ENCODE results near the gene FAM78A. TPM values are rescaled to one million over a fixed set of nuclear protein-coding genes. Genes with fewer than 3 reads are reported as not detected.

The FAM78A gene
- total RNA-seq, 1 experiment from 2014 or later, result 3.0 TPM

DNA sequence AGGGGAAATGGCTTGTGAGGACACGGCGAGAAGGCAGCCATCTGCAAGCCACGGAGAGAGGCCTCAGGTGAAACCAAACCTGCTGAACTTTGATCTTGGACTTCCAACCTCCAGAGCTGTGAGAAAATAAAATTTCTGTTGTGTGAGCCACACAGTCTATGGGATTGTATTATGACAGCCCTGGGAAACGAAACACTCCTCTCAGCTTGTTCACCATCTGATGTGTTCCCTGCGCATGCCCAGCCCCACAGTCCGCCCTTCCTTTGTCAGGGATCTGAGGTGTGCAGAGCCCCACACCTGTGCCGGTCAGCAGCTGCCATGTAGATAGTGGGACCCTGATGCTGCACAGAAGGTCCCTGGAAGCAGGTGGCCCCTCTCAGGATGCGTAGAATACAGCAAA, 47.3 kb upstream of the FAM78A start (continued):
- TF ChIP-seq ZNF416 (CRISPR knock-in tag; IDR thresholded peaks at IDR 0.05), result no peak
- TF ChIP-seq, protein P1, sequence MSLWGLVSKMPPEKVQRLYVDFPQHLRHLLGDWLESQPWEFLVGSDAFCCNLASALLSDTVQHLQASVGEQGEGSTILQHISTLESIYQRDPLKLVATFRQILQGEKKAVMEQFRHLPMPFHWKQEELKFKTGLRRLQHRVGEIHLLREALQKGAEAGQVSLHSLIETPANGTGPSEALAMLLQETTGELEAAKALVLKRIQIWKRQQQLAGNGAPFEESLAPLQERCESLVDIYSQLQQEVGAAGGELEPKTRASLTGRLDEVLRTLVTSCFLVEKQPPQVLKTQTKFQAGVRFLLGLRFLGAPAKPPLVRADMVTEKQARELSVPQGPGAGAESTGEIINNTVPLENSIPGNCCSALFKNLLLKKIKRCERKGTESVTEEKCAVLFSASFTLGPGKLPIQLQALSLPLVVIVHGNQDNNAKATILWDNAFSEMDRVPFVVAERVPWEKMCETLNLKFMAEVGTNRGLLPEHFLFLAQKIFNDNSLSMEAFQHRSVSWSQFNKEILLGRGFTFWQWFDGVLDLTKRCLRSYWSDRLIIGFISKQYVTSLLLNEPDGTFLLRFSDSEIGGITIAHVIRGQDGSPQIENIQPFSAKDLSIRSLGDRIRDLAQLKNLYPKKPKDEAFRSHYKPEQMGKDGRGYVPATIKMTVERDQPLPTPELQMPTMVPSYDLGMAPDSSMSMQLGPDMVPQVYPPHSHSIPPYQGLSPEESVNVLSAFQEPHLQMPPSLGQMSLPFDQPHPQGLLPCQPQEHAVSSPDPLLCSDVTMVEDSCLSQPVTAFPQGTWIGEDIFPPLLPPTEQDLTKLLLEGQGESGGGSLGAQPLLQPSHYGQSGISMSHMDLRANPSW (CRISPR knock-in tag; conservative IDR thresholded peaks at IDR 0.05; ENCODE audit: low read depth), result no peak
- TF ChIP-seq, protein P2, sequence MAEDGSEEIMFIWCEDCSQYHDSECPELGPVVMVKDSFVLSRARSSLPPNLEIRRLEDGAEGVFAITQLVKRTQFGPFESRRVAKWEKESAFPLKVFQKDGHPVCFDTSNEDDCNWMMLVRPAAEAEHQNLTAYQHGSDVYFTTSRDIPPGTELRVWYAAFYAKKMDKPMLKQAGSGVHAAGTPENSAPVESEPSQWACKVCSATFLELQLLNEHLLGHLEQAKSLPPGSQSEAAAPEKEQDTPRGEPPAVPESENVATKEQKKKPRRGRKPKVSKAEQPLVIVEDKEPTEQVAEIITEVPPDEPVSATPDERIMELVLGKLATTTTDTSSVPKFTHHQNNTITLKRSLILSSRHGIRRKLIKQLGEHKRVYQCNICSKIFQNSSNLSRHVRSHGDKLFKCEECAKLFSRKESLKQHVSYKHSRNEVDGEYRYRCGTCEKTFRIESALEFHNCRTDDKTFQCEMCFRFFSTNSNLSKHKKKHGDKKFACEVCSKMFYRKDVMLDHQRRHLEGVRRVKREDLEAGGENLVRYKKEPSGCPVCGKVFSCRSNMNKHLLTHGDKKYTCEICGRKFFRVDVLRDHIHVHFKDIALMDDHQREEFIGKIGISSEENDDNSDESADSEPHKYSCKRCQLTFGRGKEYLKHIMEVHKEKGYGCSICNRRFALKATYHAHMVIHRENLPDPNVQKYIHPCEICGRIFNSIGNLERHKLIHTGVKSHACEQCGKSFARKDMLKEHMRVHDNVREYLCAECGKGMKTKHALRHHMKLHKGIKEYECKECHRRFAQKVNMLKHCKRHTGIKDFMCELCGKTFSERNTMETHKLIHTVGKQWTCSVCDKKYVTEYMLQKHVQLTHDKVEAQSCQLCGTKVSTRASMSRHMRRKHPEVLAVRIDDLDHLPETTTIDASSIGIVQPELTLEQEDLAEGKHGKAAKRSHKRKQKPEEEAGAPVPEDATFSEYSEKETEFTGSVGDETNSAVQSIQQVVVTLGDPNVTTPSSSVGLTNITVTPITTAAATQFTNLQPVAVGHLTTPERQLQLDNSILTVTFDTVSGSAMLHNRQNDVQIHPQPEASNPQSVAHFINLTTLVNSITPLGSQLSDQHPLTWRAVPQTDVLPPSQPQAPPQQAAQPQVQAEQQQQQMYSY (CRISPR knock-in tag; IDR thresholded peaks at IDR 0.05), result no peak

DNA sequence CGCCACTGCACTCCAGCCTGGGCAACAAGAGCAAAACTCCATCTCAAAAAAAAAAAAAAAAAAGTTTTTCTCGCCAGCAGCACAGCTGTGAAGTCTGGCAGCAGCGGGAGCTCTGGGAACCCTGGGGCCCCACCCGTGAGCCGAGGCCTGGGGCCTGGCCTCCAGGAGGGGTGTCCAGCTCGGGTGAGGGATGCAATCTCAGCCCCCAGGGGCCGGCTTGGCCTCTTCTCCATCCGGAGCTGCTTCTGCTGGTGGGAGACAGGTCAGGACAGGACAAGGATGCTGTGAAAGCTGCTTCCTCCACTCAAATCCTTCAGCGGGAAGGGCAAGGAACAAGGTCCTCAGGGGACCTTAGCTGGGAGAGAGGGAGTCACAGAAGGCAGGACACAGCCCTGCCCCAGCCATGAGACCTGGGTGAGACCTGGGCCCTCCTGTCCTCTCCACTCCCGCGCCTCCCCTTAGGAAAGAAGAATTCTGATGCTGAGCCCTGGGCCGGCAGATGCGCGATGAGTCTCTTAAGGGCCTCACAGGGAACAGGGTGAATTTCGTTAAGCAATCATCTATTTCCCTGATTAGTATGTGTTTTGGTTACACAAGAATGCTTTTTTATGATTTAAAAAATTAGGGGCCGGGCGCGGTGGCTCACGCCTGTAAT, 43.8 kb upstream of the FAM78A start:
- H3K27ac Mint-ChIP-seq, result no peak overlapping the region
- ATAC-seq, result no peak
- H3K4me3 Mint-ChIP-seq, result no peak overlapping the region
- H3K27me3 Mint-ChIP-seq (ENCODE audit: low read depth), result no peaks in the 10 kb centered on the region
- H3K36me3 Mint-ChIP-seq, result no peaks in the 10 kb centered on the region
- H3K9me3 Mint-ChIP-seq, result no peaks in the 10 kb centered on the region
- CTCF ChIA-PET, result interaction anchor here (5.7 kb wide), 1 partner anchor 16 kb away, joined by 27 read pairs; no protein-coding TSS in a partner anchor
- no peak for DNase-seq (ENCODE audit: low spot score)
- H3K4me1 Mint-ChIP-seq, result no peaks in the 10 kb centered on the region
- POLR2A ChIA-PET, result interaction anchor here (0.5 to 0.7 kb wide), 2 partner anchors 42 to 408 kb away, joined by 3 to 5 read pairs; no protein-coding TSS in a partner anchor
- no peak for TF ChIP-seq FOXJ3 (CRISPR knock-in tag; IDR thresholded peaks at IDR 0.05; ENCODE audit: borderline replicate concordance)
- TF ChIP-seq, protein P3, sequence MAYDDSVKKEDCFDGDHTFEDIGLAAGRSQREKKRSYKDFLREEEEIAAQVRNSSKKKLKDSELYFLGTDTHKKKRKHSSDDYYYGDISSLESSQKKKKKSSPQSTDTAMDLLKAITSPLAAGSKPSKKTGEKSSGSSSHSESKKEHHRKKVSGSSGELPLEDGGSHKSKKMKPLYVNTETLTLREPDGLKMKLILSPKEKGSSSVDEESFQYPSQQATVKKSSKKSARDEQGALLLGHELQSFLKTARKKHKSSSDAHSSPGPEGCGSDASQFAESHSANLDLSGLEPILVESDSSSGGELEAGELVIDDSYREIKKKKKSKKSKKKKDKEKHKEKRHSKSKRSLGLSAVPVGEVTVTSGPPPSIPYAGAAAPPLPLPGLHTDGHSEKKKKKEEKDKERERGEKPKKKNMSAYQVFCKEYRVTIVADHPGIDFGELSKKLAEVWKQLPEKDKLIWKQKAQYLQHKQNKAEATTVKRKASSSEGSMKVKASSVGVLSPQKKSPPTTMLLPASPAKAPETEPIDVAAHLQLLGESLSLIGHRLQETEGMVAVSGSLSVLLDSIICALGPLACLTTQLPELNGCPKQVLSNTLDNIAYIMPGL (CRISPR knock-in tag; IDR thresholded peaks at IDR 0.05), result no peak
- TF ChIP-seq, protein P4, sequence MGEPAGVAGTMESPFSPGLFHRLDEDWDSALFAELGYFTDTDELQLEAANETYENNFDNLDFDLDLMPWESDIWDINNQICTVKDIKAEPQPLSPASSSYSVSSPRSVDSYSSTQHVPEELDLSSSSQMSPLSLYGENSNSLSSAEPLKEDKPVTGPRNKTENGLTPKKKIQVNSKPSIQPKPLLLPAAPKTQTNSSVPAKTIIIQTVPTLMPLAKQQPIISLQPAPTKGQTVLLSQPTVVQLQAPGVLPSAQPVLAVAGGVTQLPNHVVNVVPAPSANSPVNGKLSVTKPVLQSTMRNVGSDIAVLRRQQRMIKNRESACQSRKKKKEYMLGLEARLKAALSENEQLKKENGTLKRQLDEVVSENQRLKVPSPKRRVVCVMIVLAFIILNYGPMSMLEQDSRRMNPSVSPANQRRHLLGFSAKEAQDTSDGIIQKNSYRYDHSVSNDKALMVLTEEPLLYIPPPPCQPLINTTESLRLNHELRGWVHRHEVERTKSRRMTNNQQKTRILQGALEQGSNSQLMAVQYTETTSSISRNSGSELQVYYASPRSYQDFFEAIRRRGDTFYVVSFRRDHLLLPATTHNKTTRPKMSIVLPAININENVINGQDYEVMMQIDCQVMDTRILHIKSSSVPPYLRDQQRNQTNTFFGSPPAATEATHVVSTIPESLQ (CRISPR knock-in tag; IDR thresholded peaks at IDR 0.05), result no peak
- TF ChIP-seq, protein P5, sequence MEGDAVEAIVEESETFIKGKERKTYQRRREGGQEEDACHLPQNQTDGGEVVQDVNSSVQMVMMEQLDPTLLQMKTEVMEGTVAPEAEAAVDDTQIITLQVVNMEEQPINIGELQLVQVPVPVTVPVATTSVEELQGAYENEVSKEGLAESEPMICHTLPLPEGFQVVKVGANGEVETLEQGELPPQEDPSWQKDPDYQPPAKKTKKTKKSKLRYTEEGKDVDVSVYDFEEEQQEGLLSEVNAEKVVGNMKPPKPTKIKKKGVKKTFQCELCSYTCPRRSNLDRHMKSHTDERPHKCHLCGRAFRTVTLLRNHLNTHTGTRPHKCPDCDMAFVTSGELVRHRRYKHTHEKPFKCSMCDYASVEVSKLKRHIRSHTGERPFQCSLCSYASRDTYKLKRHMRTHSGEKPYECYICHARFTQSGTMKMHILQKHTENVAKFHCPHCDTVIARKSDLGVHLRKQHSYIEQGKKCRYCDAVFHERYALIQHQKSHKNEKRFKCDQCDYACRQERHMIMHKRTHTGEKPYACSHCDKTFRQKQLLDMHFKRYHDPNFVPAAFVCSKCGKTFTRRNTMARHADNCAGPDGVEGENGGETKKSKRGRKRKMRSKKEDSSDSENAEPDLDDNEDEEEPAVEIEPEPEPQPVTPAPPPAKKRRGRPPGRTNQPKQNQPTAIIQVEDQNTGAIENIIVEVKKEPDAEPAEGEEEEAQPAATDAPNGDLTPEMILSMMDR (IDR thresholded peaks at IDR 0.05), result no peak

DNA sequence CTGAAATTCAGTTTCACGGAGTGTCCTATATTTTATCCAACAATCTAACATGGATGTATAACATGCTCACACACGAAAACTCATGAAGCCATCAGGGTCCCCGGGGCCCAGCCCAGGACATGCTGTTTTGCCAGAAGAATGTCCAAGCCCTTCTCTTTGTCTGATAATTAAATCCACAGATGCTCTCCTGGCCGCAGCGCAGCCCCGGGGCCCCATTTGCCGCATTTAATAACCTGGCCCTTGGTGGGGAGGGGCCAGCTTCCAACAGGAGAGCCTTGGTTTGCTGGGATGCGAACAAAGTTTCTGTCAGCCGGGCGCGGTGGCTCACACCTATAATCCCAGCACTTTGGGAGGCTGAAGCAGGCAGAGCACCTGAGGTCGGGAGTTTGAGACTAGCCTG, 43.2 kb upstream of the FAM78A start:
- POLR2A ChIA-PET, result no interaction called here
- no peak overlapping the region for H3K4me3 Mint-ChIP-seq
- ATAC-seq (no peak), DNase-seq (ENCODE audit: low spot score) (no peak)
- H3K27ac Mint-ChIP-seq, result no peak overlapping the region
- no peaks in the 10 kb centered on the region for H3K27me3 Mint-ChIP-seq (ENCODE audit: low read depth)
- CTCF ChIA-PET, result interaction anchor here (1.3 to 5.7 kb wide), 2 partner anchors 17 to 30 kb away, joined by 3 to 27 read pairs; no protein-coding TSS in a partner anchor
- H3K9me3 Mint-ChIP-seq, result no peaks in the 10 kb centered on the region
- no peaks in the 10 kb centered on the region for H3K4me1 Mint-ChIP-seq
- H3K36me3 Mint-ChIP-seq, result no peaks in the 10 kb centered on the region
- no peak for TF ChIP-seq OVOL2 (CRISPR knock-in tag; IDR thresholded peaks at IDR 0.05; ENCODE audit: borderline replicate concordance)
- no peak for TF ChIP-seq TEAD4 (CRISPR knock-in tag; IDR thresholded peaks at IDR 0.05)
- no peak for TF ChIP-seq SP1 (CRISPR knock-in tag; conservative IDR thresholded peaks at IDR 0.05)
- TF ChIP-seq, protein P6, sequence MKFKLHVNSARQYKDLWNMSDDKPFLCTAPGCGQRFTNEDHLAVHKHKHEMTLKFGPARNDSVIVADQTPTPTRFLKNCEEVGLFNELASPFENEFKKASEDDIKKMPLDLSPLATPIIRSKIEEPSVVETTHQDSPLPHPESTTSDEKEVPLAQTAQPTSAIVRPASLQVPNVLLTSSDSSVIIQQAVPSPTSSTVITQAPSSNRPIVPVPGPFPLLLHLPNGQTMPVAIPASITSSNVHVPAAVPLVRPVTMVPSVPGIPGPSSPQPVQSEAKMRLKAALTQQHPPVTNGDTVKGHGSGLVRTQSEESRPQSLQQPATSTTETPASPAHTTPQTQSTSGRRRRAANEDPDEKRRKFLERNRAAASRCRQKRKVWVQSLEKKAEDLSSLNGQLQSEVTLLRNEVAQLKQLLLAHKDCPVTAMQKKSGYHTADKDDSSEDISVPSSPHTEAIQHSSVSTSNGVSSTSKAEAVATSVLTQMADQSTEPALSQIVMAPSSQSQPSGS (CRISPR knock-in tag; IDR thresholded peaks at IDR 0.05; ENCODE audit: borderline replicate concordance, low read depth), result no peak
- TF ChIP-seq, protein P7, sequence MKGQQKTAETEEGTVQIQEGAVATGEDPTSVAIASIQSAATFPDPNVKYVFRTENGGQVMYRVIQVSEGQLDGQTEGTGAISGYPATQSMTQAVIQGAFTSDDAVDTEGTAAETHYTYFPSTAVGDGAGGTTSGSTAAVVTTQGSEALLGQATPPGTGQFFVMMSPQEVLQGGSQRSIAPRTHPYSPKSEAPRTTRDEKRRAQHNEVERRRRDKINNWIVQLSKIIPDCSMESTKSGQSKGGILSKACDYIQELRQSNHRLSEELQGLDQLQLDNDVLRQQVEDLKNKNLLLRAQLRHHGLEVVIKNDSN (CRISPR knock-in tag; IDR thresholded peaks at IDR 0.05), result no peak
- no peak for TF ChIP-seq ZNF423 (CRISPR knock-in tag; IDR thresholded peaks at IDR 0.05)
- TF ChIP-seq, protein P8, sequence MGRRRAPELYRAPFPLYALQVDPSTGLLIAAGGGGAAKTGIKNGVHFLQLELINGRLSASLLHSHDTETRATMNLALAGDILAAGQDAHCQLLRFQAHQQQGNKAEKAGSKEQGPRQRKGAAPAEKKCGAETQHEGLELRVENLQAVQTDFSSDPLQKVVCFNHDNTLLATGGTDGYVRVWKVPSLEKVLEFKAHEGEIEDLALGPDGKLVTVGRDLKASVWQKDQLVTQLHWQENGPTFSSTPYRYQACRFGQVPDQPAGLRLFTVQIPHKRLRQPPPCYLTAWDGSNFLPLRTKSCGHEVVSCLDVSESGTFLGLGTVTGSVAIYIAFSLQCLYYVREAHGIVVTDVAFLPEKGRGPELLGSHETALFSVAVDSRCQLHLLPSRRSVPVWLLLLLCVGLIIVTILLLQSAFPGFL (CRISPR knock-in tag; IDR thresholded peaks at IDR 0.05; ENCODE audit: borderline replicate concordance), result no peak
